Tongue (tissue), 2 donors: Measurements from ENCODE around the gene WDFY3. TPM values are rescaled to one million over a fixed set of nuclear protein-coding genes. Genes with fewer than 3 reads are reported as not detected.
"Not testable (repeated sequence)": the region's sequence is repeated elsewhere in the genome, so short reads cannot be mapped to it uniquely, and the experiment has no call there.

Source experiments
- DNase-seq: peaks from one replicate; pipeline ENCODE4 v3.0.0-alpha.2; 2015
- total RNA-seq: library from RNA; depleted of rRNA; stranded (reverse); fragments of >200 nt; gene quantifications from one replicate; pipeline ENCODE4 v1.2.3, GENCODE V29; 2014

Gene WDFY3
- total RNA-seq, 1 donor from 2014 or later, result 112 TPM

DNA sequence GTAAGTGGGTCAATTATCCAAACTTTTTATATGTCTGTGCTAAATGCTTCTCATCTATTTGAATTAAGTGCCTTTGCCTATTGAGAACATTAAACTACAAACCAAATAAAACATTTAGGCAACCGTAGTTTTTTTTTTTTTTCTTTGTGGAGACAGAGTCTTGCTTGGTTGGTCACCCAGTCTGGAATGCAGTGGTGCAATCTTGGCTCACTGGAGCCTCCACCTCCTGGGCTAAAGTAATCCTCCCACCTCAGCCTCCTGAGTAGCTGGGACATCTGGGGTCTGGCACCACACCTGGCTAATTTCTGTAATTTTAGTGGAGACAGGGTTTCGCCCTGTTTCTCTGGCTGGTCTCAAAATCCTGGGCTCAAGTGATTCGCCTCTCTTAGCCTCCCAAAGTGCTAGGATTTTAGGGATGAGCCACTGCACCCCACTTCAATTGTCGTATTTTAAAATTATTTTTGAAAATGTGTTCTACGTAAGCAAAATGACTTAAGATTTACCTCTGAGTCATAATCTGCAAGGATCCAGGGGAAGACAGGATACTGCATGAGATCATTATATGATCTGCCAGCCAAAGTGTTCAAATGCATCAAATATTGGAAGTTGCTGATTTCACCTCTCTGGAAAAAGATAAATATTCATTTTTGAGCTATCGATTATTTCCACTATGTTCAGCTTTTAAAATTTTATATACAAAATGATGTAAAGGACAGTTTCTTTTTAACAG, 257.9 kb downstream of the WDFY3 start:
- no peak for DNase-seq

DNA sequence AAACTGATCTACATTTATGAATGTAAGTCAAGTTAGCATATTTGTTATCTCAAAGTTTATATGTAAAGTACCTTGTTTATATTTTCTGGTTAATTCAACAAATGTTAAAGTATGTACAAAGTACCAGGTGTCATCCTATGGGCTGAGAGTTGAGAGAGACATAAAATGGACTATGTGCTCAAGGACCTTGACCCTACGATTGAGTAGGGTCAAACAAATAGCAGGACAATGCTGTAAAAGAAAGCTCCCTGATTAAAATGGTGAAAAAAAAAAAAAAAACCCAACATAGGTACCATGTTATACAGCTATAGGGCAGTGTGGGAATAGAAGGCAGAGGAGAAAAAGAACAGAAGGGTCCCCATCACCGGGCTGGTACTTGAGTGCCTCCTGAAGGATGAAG, 260.2 kb downstream of the WDFY3 start:
- DNase-seq, result no peak

DNA sequence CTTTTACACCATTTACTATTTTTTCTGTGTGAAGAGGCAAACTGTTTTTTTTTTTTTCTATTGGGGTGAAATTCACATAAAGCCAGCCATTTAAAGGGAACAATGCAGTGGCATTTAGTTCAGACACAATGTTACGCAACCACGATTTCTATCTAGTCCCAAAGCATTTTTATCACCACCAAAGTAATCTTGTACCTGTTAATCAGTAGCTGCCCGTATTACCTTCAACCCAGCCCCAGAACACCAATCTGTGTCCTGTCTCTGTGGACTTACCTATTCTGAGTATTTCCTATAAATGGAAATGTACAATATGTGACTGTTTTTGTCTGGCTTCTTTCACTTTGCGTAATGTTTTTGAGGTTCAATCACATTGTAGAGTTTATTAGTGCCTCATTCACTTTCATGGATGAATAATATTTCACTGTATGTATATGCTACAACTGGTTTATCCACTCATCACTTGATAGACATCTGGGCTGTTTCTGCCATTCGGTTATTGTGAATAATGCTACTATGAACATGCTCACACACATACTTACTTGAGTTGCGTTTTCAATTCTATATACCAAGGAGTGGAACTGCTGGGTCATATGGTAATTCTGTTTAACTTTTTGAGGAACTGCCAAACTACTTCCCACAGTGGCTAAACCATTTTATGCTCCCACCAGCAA, 267.4 kb downstream of the WDFY3 start:
- no peak for DNase-seq

DNA sequence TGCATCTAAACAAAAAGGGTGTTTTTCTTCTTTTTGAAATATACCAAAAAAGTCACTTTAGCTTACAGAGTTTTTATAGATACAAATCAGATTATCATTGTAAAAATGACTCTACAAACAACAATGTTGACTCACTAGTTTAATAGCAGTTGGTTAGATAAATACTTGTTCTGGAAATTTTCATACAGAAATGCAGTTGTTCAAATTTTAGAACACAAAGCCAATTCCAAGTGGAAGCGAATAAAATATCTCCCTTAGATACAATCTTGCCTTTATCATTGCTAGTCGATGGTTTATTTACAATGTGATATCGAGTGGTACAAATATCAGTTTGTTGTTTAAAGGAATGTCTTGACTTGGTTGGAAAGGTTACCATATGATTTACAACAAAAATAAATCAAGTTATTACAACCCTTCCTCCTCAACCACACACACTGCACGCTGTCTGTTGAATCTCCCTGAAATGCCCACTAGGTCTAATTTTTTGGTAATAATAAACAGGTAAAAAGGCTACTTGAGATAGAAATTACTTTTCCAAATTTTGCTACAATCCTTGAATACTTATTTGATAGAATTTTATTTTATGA, 268.8 kb downstream of the WDFY3 start:
- no peak for DNase-seq

DNA sequence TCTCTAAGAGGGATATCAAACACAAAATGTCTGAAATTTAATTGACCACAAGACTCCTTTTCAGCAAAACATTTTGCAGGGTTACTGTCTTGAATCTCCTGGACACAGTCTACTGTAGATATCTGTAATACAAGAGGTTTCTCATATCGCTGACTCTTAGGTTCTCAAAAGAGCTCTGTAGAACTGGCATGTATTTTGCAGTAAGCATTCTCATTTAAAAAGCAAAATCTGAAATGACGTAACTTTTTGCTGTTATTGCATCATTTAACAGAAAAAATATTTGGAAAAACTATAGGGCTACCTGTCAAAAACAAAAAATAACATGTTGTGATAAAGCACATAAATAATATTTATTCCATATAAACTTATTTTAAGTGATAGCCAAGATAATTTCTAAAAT, 269.3 kb downstream of the WDFY3 start:
- no peak for DNase-seq

DNA sequence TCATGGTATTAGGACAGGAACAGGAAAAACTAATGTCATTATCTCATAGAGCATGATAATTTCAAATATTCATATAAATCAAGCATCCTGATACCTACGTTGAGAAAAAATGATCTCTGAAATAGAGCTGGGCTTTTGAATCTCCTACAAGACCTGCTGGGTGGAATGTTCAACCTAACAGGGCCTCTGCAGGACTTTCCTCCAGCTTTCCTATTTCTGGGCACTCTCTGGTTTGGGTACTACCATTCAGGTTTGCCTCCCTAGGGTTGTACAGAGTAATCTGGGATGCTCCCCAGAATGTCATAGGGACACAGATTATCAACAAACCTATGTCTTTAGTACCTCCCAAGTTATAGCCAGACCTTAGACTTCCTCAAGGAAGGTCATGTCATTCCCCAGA, 274.7 kb downstream of the WDFY3 start:
- DNase-seq, result no peak

DNA sequence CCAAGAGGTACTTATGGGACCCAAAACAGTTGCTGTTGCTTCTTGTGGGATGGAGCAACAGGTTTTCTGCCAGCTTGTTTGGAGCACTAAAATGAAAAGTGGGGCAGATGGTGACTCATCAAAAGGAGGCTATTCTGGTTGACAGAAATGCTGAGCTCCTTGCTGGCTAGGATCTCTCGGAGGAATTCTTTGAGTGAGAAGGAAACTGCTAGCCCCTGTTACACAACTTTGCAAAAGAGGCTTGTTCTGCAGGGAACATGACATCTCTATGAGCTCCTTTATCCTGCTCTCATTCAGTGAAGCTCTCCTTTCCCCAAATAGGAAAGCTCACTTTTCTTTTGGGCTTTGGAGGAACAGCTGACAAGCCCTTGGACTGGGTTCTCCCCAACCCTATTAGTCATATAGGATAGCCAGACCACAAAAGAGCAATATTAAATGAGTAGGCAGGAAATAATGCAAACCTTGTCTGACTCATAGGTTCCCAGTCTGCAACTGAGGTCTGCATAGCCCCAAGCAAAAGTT, 275.3 kb downstream of the WDFY3 start:
- DNase-seq, result no peak

DNA sequence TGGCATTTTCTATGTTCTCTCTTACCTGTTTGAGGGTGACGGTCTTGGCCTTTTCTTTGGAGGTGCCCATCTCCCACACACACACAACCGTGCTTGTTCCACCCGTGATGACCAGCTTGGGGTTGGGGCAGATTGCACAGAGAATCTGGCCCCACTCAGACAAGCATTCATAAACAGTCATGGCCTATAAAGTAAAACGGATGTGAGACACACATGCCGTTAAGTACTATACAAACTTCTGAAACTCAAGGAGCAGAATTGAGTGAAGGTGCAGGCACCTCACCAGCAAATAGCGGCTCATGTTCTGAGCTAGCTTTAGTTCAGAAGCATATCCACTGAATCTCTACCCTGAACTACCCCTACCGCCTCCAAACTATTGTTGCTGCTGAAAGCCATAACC, 276.0 kb downstream of the WDFY3 start:
- DNase-seq, result no peak

DNA sequence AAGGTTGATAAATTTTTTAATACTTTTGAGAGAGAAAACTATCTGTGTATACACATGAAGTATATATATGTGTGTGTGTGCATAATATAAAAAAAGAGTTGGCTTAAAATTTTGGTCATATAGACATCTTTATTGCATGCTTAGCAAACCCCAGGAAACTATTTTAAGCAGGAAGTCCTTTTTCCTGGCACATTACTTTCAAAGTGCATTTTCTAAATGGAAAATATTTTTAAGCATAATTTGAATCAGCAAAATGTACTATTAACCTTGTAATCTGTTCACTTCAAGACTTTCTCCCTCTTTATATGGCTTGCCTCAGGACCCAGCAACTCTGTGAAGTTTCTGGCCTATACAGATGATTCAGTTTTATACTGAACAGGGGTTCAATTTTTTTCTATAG, 277.3 kb downstream of the WDFY3 start:
- no peak for DNase-seq

DNA sequence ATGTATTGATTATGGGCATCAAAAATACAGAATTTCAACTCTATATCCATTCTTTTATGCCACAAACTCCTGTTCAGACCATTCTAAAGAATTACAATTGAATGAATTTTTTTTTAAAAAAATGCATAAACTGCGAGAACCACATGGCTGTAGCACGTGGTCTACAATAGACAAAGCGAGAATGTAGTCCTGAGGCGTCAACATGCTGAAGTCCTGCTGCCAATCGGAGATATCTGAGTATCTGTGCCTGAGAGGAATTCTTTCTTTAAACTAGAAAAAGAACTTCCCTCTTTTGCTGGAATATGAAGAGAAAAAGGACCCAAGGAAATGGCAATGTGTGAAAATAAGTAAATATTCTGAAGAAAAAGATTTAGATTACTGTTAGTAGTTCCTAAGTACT, 277.9 kb downstream of the WDFY3 start:
- no peak for DNase-seq

DNA sequence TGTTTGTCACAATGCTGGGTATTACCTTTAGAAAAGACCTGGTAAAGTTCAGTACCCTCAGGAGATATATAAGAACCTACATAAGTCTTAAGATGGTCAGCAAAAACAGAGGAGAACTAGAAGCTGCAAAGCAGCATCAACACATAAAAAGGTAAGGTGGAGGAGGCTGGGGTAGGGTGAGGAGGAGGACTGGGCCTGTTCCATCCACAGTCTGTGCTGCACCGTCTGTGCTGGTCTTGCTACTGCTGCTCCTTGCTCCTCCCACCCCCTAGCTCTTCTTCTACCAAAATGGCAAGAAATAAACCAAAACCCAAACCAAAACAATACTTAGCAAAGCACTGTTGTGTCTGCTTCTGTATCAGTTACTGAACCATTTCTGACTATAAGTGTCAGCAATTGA, 281.4 kb downstream of the WDFY3 start:
- DNase-seq, result no peak

DNA sequence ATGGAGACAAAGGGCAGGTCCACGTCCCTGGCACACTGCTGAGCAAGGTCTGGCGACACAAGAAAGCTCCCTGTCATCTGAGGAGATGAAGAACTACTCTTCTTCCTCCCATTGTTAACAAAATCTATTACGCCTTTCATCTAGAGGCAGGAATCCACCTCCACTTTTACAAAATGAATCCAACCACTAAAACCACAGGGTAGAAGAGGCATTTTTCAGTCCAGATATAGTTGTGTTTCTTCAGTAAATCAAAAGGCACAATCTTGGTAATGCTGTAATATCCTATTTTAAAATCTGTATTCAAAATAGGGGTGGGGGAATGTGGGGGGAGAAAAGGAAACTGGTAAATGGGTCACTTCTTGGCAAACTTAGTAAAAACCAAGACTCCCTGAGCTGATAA, 282.1 kb downstream of the WDFY3 start:
- DNase-seq, result no peak

DNA sequence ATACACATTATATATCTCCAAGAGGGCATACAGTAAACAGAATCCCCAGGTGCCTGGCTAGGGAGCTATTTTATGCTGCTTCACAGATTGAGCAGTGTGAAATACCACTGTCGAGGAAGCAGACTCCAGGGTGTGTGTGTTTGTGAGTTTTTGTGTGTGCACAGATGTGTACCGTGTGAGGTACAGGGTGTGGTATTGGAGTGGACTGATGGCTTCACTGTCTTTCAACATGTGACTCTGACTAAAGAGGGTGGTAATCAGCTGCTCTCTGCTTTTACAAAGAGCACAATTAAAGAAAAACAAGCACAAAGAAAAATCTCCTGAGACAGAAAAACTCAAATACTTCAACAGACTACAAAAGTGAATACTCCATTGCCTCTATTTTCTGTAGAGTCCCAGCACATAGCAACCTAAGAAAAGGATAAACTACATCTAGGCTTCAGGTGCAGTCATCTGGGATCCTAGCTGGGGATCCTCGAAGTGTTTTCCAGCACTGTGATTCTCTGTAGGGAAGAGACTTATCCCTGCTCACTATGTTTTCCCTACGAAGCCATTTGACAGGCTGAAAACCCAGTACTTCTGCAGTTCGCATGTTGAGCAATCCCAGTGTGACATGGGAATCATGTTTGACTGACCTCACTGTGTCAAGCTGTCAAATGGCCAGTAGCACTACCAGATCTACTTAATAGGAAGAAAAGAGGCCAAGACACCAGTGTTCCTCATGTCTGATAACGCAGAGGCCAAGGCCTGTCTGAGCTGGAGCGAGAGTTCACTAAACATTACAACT, 283.2 kb downstream of the WDFY3 start:
- DNase-seq, result no peak

DNA sequence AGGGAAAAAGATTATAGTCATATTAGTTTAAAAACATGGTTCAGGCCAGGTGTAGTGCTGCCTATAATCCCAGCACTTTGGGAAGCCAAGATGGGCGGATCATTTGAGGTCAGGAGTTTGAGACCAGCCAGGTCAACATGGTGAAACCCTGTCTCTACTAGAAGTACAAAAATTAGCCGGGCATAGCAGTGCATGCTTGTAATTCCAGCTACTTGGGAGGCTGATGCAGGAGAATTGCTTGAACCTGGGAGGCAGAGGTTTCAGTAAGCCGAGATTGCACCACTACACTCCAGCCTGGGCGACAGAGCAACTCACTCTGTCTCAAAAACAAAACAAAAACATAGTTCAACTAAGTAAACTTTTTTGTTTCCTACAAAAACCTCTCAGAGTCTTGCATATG, 283.8 kb downstream of the WDFY3 start:
- DNase-seq, result not testable (repeated sequence)

DNA sequence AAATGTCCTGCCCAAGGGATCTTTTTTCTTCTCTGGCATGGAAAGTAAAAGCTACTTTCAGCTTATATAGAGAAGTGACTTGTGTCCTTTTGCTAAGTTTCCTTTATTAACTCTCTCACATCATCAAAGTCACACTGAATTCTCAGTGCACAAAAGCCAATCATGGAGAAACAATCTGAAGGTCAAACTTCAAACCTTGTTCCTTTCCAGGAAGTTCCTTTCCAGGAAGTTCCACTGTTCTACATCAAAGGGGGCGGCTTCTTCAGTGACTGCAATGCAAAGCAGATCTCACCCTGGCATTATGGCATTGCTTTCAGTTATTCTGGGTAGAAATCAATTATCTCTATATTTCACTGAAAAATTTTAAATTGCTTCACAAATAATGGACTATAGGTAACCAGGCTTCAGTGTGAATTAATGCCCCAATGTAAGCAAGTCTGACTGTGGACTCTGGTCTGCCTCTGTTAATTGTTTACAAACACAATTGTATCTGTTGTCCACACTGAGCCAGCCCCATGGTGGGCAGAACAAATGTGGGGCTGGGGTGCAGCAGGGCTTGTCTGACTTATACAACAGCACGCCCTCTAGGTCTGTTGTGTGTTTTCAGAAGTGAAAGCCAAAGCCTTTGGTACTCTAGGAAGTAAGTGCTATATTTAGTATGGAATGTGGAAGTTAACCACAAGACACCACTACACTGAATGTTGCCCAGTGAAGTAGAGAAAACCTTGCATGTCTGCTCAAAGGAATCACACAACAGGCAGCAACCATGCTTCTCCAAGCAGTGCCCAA, 284.8 kb downstream of the WDFY3 start:
- DNase-seq, result peak; percentile 34

DNA sequence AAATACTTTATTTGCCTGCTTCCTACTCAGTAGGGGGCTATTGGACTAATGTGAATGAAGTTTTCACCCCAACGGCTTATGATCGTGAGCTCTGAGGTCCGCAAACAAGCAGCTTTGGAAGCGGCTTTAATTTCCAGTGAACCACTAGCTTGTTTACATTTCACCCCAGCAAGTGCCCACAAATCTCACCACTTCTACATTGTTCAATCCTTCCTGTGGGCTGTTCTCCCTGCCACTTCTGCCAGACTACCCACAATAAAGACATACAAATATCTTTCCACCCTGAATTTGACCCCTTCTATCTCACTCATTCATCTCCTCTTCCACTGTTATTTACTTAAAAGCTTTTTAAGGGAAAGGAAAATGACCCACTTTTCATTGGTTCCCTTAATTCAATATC, 285.5 kb downstream of the WDFY3 start:
- DNase-seq, result no peak

DNA sequence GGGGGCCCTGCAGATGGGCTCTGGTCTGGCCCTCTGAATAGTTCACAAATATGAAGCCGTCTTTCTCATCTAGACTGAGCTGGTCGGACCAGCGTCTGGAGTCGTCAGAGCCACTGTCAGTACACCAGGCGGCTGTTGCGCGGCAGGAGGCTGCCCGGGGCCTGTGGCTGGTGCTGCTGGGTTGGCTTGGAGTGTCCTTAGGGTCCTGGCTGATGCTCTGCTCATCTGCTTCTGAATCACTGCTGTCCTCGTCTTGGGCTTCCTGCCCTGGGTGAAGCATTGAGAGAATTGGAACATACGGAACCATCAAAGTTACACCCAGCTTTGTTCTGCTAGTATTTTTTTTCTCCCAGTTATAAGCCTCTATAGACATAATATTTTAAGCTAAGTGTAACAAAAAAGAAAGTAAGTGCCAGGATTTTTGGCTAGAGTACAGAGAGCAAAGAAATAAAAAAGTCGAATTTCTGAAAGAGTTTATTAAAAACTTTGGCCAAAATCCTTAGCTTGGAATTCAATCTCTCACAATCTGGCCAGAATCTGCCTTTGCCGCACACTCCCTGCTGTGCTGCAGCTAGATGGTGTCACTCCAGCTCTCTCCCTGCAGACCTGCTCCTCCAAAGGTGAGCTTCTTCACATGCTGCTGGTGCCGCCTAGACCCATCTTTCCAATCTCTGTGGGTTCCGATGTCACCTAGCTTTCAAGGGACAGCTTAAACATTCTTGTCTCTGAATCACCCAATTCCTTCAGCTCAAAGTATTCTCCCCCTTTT, 287.3 kb downstream of the WDFY3 start:
- DNase-seq, result no peak

DNA sequence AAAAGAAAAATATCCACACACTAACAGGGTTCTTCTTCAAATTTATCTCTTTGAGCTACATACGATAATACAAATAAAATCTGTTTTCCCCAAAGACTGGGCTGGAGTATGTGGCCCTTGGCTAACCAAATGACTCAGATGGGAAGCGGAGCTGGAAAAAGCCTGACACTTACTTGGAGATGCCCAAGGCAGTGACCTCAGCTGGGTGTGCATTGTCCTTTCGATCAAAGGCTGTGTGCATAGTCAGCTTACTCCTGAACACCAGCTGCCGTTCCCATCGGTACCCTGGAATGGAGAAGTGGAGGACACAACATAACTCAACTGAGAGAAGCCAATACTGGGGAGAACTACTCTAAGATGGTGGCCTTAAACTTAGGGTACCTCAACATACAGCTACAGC, 288.5 kb downstream of the WDFY3 start:
- DNase-seq, result no peak

DNA sequence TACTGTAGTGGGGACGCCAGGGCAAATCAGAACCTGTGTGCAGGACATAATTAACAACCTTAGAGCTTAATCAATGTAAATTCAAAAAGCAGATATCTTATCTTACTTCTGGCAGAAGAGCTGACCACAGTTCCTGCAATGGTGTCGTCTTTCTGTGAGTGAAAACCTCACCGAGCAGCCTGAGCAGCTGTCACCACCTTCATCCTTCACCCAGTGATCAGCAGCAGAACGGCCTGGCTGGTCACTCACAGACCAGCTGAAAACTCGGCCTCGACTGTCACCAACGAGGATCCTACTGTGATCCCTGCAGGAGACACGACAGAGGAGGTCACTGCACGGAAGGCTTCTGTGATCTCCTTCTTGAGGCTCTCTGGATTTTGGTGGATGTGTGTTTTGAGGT, 289.4 kb downstream of the WDFY3 start:
- DNase-seq, result no peak

DNA sequence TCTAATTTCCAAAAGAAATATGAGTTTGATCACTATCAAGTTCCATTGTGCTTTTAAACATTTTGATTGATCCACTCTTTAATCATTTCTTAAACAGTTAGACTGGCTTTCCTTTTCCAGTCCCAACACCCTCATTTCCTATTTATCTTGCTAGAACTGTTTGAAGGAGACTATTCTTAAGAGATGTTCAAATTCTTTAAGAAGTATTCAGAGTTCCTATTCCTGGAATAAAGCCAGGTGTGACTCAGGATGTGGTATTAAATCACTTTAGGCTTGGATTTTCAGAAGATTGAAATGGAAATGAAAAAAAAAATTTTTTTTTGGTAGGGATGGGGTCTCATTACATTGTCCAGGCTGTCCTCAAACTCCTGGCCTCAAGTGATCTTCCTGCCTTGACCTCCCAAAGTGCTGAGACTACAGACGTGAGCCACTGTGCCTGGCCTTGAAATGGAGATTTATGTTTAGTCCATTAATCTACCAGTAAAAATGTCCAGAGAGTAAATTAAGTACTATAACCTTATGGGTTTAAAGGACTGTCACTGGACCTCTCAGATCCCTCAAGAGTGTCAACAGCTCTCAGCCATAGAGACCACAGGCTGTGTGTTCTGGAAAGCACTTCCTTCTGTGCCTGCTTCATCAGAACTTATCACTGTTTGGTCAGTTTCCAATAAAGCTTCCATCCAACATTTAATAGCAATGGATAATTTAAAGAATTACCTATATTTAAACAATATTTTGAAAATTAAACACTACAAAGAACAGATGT, 292.8 kb downstream of the WDFY3 start:
- DNase-seq, result no peak
